HCT116 (cell line): ENCODE results near the gene ZNF276. TPM values are rescaled to one million over a fixed set of nuclear protein-coding genes. Genes with fewer than 3 reads are reported as not detected.
A peak's percentile ranks its signal among the peaks of the same experiment; 100 is the strongest.
"Not testable (repeated sequence)": the region's sequence is repeated elsewhere in the genome, so short reads cannot be mapped to it uniquely, and the experiment has no call there.

Source experiments
- ATAC-seq: fragments of 200-7000 bp; cut with Tn5 transposase; 2 replicates; pipeline ENCODE4 v1.9.1; 2020; ENCODE audit warnings: mild to moderate bottlenecking, moderate library complexity
- Bru-seq: library from RNA; stranded (reverse); fragments of 400-500 nt; gene quantifications from one replicate; lab custom pipeline; 2021; lab: Mats Ljungman, UMichigan
- BruChase-seq, 2 experiments: library from RNA; stranded (reverse); fragments of 400-500 nt; gene quantifications; one replicate each; lab custom pipeline; 2021; lab: Mats Ljungman, UMichigan
- BruUV-seq: library from RNA; stranded (reverse); fragments of 400-500 nt; replicated peaks from 2 replicates; lab custom pipeline; 2021; lab: Mats Ljungman, UMichigan
- CTCF ChIA-PET: fragments of 300-600 bp; sonication (Branson Sonifier 250); formaldehyde crosslinking; loops from one replicate; lab custom pipeline; 2021; ENCODE audit warnings: antibody characterized with exemption; lab: Charles Lee
- POLR2A ChIA-PET: fragments of 300-600, 350-600 bp; sonication (Branson Sonifier 250); formaldehyde crosslinking; loops from one replicate; lab custom pipeline; 2021; ENCODE audit warnings: antibody characterized with exemption; lab: Charles Lee
- RAD21 ChIA-PET, 2 experiments: fragments of 300-600 bp; sonication (Branson Sonifier 250); formaldehyde crosslinking; loops; one replicate each; lab custom pipeline; 2023; ENCODE audit warnings: low total read pairs in 2 of 2; ENCODE audit not compliant: uncharacterized antibody in 2 of 2, unreplicated experiment in 2 of 2, low non-redundant PET in 1 of 2; lab: Charles Lee
- DNase-seq: peaks from one replicate; pipeline ENCODE4 v3.0.0-alpha.2; 2010; ENCODE audit warnings: low read depth, low spot score
- H2AFZ ChIP-seq: fragments of 200-600 bp; shearing (Covaris generic), sonication (generic); 2 replicates; pipeline ENCODE4 v1.6.1; 2017; ENCODE audit warnings: low read depth, mixed run types, mixed read lengths, antibody characterized with exemption, low read length; ENCODE audit not compliant: poor library complexity, severe bottlenecking
- H3K27ac ChIP-seq: 2 replicates; pipeline ENCODE4 v1.5.1; 2012; ENCODE audit warnings: low read depth, low read length
- H3K27me3 ChIP-seq: fragments of 200-600 bp; sonication (generic); 2 replicates; pipeline ENCODE4 v1.6.1; 2016; ENCODE audit warnings: mixed run types, low read length, mixed read lengths; ENCODE audit not compliant: insufficient read depth
- H3K36me3 ChIP-seq, 2 experiments: fragments of 200-500 bp in 1 of 2; fragments of 200-600 bp in 1 of 2; sonication (Bioruptor generic) in 1 of 2; sonication (generic) in 1 of 2; 2 replicates each; pipeline versions ENCODE4 v1.5.1 to v1.6.1; 2014 to 2016; ENCODE audit warnings: low read length in 2 of 2, inconsistent platforms in 1 of 2, mixed read lengths in 1 of 2, mixed run types in 1 of 2; ENCODE audit not compliant: insufficient read depth in 2 of 2, control insufficient read depth in 1 of 2
- H3K4me1 ChIP-seq, 2 experiments: fragments of 200-600 bp in 1 of 2; sonication (generic) in 1 of 2; 2 replicates each; pipeline versions ENCODE4 v1.5.1 to v1.6.1; 2012 to 2017; ENCODE audit warnings: low read length in 2 of 2, inconsistent platforms in 1 of 2, mild to moderate bottlenecking in 1 of 2, mixed read lengths in 1 of 2, mixed run types in 1 of 2, moderate library complexity in 1 of 2; ENCODE audit not compliant: insufficient read depth in 2 of 2, control insufficient read depth in 1 of 2
- H3K4me2 ChIP-seq: fragments of 200-600 bp; sonication (generic); 2 replicates; pipeline ENCODE4 v1.6.1; 2017; ENCODE audit warnings: mixed run types, low read length, mixed read lengths
- H3K4me3 ChIP-seq, 2 experiments: fragments of 200-600 bp in 1 of 2; sonication (generic) in 1 of 2; replicated peaks in 1 of 2; 2 replicates each; pipeline ENCODE4 v1.5.1; 2011 to 2016; ENCODE audit warnings: low read length in 2 of 2, control low read depth in 1 of 2, low read depth in 1 of 2, mild to moderate bottlenecking in 1 of 2, mixed read lengths in 1 of 2, mixed run types in 1 of 2
- H3K79me2 ChIP-seq: fragments of 200-600 bp; sonication (generic); 2 replicates; pipeline ENCODE4 v1.6.1; 2017; ENCODE audit warnings: mild to moderate bottlenecking, mixed run types, low read length, moderate library complexity, mixed read lengths; ENCODE audit not compliant: insufficient read depth
- H3K9ac ChIP-seq: fragments of 200-600 bp; sonication (generic); 2 replicates; pipeline ENCODE4 v1.6.1; 2016; ENCODE audit warnings: low read length, mixed read lengths
- H3K9me2 ChIP-seq: fragments of 200-600 bp; sonication (generic), shearing (Covaris generic); 2 replicates; pipeline ENCODE4 v1.6.1; 2017; ENCODE audit warnings: mixed run types, mild to moderate bottlenecking, moderate library complexity; ENCODE audit not compliant: insufficient read depth
- H3K9me3 ChIP-seq, 2 experiments: fragments of 200-500 bp in 1 of 2; fragments of 200-600 bp in 1 of 2; sonication (Bioruptor generic) in 1 of 2; sonication (generic) in 1 of 2; 2 replicates each; pipeline ENCODE4 v1.6.1; 2014 to 2017; ENCODE audit warnings: low read length in 2 of 2, mixed read lengths in 2 of 2, inconsistent platforms in 1 of 2, low read depth in 1 of 2, mild to moderate bottlenecking in 1 of 2, mixed run types in 1 of 2, moderate library complexity in 1 of 2; ENCODE audit not compliant: control insufficient read depth in 1 of 2, insufficient read depth in 1 of 2
- H4K20me1 ChIP-seq: fragments of 200-600 bp; sonication (generic), shearing (Covaris generic); 2 replicates; pipeline ENCODE4 v1.6.1; 2017; ENCODE audit warnings: mixed run types, mild to moderate bottlenecking, moderate library complexity; ENCODE audit not compliant: insufficient read depth
- POLR2A ChIP-seq: IDR thresholded peaks from 2 replicates; pipeline ENCODE4 v1.7.0; 2011; ENCODE audit warnings: borderline replicate concordance; ENCODE audit not compliant: insufficient read depth, insufficient read length; ENCODE audit errors: extremely low read depth
- POLR2AphosphoS5 ChIP-seq: IDR thresholded peaks from 2 replicates; pipeline ENCODE4 v1.6.1; 2011; ENCODE audit warnings: mild to moderate bottlenecking, low read depth, low read length, moderate library complexity
- SP1 ChIP-seq: IDR thresholded peaks from 2 replicates; pipeline ENCODE4 v1.6.1; 2012; ENCODE audit warnings: low read depth
- SRF ChIP-seq: IDR thresholded peaks from 2 replicates; pipeline ENCODE4 v1.6.1; 2012; ENCODE audit warnings: low read depth
- TCF7L2 ChIP-seq: IDR thresholded peaks from 2 replicates; pipeline ENCODE4 v1.7.0; 2011; ENCODE audit warnings: borderline replicate concordance, inconsistent platforms; ENCODE audit not compliant: insufficient read depth, insufficient read length; ENCODE audit errors: extremely low read depth
- YY1 ChIP-seq: IDR thresholded peaks from 2 replicates; pipeline ENCODE4 v1.6.1; 2011; ENCODE audit warnings: low read length, low read depth, moderate library complexity, mild to moderate bottlenecking; ENCODE audit not compliant: insufficient replicate concordance; ENCODE audit errors: extremely low read depth
- intact Hi-C: fragments of 100-400 bp; cut with micrococcal nuclease; formaldehyde crosslinking; loops from 2 replicates; pipeline ENCODE4 v1.10.0; 2022
- long read RNA-seq: library from polyadenylated mRNA; unstranded; transcript quantifications from one replicate; pipeline ENCODE4 v2.0.0, GENCODE V29; 2021; ENCODE audit not compliant: unreplicated experiment
- polyA plus RNA-seq: library from polyadenylated mRNA; unstranded; fragments of >200 nt; gene quantifications from 2 replicates; pipeline ENCODE4 v1.2.1, GENCODE V29; 2012; ENCODE audit warnings: missing spikeins
- total RNA-seq: library from RNA; stranded (reverse); gene quantifications from one replicate; pipeline ENCODE4 v1.2.1, GENCODE V29; 2021; ENCODE audit not compliant: unreplicated experiment
- TF ChIP-seq, protein P1 (sequence below): IDR thresholded peaks from 2 replicates; pipeline ENCODE4 v1.6.1; 2011; ENCODE audit warnings: mild to moderate bottlenecking, low read length, moderate library complexity; ENCODE audit not compliant: insufficient replicate concordance; ENCODE audit errors: extremely low read depth

The ZNF276 gene, protein sequence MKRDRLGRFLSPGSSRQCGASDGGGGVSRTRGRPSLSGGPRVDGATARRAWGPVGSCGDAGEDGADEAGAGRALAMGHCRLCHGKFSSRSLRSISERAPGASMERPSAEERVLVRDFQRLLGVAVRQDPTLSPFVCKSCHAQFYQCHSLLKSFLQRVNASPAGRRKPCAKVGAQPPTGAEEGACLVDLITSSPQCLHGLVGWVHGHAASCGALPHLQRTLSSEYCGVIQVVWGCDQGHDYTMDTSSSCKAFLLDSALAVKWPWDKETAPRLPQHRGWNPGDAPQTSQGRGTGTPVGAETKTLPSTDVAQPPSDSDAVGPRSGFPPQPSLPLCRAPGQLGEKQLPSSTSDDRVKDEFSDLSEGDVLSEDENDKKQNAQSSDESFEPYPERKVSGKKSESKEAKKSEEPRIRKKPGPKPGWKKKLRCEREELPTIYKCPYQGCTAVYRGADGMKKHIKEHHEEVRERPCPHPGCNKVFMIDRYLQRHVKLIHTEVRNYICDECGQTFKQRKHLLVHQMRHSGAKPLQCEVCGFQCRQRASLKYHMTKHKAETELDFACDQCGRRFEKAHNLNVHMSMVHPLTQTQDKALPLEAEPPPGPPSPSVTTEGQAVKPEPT
- total RNA-seq, result 49.9 TPM
- 27.6 and 35.9 TPM in 2 replicates for polyA plus RNA-seq
- Bru-seq, nascent RNA, result percentile 79 among the genes with signal in this experiment
- BruChase-seq, experiment 1, labeled RNA remaining after a 6-hour chase, result percentile 93 among the genes with signal in this experiment
- BruChase-seq, experiment 2, labeled RNA remaining after a 2-hour chase, result percentile 89 among the genes with signal in this experiment
- long read RNA-seq, full-length matches to known transcripts, result 15 of 96 reads
- long read RNA-seq, partial matches to known transcripts, result 18 of 96 reads
- long read RNA-seq, other reads (novel, unspliced or antisense), result 63 of 96 reads

DNA sequence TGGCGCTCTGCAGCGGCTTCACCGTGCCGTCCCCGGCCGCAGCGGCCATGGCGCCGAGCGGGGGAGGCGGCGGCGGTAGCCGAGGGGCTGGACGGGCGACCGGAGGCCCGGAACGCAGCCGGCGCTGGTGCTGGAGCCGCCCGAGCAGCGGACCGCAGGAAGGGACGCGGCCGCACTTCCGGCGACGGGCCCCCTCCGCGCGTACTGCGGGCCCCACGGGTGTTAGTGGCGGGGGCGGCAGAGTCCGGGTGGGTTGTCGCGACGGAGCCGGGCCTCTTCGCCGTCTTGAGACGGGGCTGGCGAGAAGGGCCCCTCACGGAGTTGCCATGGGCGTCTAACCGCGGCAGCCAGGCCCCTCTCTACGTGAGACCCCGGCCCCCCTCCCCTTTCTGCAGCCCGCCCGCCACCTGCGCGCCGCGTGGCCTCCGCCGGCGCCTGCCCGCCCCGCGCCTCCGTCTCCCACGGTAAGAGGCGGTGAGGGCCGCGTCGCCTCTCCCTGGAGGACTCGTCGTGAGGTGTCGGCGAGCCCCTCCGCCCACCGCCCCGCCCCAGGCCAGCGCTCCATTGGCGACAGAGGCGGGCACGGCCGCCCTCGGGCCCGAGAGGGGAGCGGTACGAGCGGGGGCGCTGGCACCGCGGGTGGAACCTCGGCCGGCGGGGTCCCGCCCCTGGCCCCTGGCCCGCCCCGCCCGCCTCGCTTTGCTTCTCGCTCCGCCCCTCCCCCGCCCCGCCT, at the start of gene ZNF276, which contains the start of gene VPS9D1:
TSS of gene ZNF276 (plus strand) at position 725 of the 733 bp plus-strand sequence. CDS start 104 bp downstream, outside the sequence.
TSS of gene VPS9D1 (minus strand) at position 86 of the 733 bp plus-strand sequence. CDS start at position 49, 37 bp downstream.
- H2AFZ ChIP-seq, result no peak within 1 kb of the TSS
- BruUV-seq, result no TSS peak
- intact Hi-C loops, result loop anchor here (2.0 kb wide), 1 partner anchor 96 kb away; the partner anchor contains the start of gene FANCA

DNA sequence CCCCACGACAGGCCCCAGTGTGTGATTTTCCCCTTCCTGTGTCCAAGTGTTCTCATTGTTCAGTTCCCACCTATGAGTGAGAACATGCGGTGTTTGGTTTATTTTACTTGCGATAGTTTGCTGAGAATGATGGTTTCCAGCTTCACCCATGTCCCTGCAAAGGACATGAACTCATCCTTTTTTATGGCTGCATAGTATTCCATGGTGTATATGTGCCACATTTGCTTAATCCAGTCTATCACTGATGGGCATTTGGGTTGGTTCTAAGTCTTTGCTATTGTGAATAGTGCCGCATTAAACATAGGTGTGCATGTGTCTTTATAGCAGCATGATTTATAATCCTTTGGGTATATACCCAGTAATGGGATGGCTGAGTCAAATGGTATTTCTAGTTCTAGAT, 49.8 kb upstream of the ZNF276 start:
- H3K27ac ChIP-seq, H3K4me1 ChIP-seq, H3K9me3 ChIP-seq, DNase-seq, H3K79me2 ChIP-seq, POLR2A ChIA-PET, ATAC-seq, H3K36me3 ChIP-seq, H4K20me1 ChIP-seq, CTCF ChIA-PET, H3K27me3 ChIP-seq, H2AFZ ChIP-seq, H3K4me3 ChIP-seq, H3K9ac ChIP-seq, intact Hi-C loops, H3K4me2 ChIP-seq, H3K9me2 ChIP-seq, BruUV-seq: not testable (repeated sequence)
- RAD21 ChIA-PET, result interaction anchor here in 1 of 2 experiments (0.6 kb wide), 1 partner anchor 38 kb away, joined by 3 read pairs; no protein-coding TSS in a partner anchor

More for the DNA sequence above, at the start of gene ZNF276, which contains the start of gene VPS9D1:
- DNase-seq (peak; percentile 60), ATAC-seq (peak; percentile 67)
- CTCF ChIA-PET, result interaction anchor here (1.7 kb wide), 1 partner anchor 15 kb away, joined by 7 read pairs; no protein-coding TSS in a partner anchor
- Histone ChIP-seq H3K79me2 (peaks cover 32% of the 10 kb centered on the region; the same call in 1 of the 2 replicates), H3K27me3 (no peaks in the 10 kb centered on the region), H3K9me2 (no peaks in the 10 kb centered on the region), H3K9me3 (no peaks in the 10 kb centered on the region), H4K20me1 (peaks cover 3% of the 10 kb centered on the region; the same call in 1 of the 2 replicates), H3K27ac (peak within 1 kb of the TSS; percentile 97), H3K4me1 (peaks cover 28 to 53% of the 10 kb centered on the region in 2 experiments), H3K4me2 (peak within 1 kb of the TSS; percentile 86), H3K36me3 (peaks cover 18 to 28% of the 10 kb centered on the region in 2 experiments; a peak in 3 of 4 replicates), H3K4me3 (peak within 1 kb of the TSS; percentile 70 to 88), H3K9ac (peak within 1 kb of the TSS; percentile 78)
- RAD21 ChIA-PET, result interaction anchor here in 1 of 2 experiments (0.9 kb wide), 1 partner anchor 21 kb away, joined by 4 read pairs; no protein-coding TSS in a partner anchor
- TF ChIP-seq POLR2A (peak; percentile 72), SRF (no peak), POLR2AphosphoS5 (peak; percentile 88), TCF7L2 (peak; percentile 9), SP1 (no peak), YY1 (peak; percentile 79)
- TF ChIP-seq, protein P1, sequence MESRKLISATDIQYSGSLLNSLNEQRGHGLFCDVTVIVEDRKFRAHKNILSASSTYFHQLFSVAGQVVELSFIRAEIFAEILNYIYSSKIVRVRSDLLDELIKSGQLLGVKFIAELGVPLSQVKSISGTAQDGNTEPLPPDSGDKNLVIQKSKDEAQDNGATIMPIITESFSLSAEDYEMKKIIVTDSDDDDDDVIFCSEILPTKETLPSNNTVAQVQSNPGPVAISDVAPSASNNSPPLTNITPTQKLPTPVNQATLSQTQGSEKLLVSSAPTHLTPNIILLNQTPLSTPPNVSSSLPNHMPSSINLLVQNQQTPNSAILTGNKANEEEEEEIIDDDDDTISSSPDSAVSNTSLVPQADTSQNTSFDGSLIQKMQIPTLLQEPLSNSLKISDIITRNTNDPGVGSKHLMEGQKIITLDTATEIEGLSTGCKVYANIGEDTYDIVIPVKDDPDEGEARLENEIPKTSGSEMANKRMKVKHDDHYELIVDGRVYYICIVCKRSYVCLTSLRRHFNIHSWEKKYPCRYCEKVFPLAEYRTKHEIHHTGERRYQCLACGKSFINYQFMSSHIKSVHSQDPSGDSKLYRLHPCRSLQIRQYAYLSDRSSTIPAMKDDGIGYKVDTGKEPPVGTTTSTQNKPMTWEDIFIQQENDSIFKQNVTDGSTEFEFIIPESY, result peak; percentile 57
- POLR2A ChIA-PET, result interaction anchor here (1.5 to 1.6 kb wide), 2 partner anchors 10 to 15 kb away, joined by 6 to 12 read pairs; no protein-coding TSS in a partner anchor
